GM19023 (cell line): ENCODE results near the gene VPS13D.
"Not testable (repeated sequence)": the region's sequence is repeated elsewhere in the genome, so short reads cannot be mapped to it uniquely, and the experiment has no call there.

Source experiments
- ATAC-seq: cut with Tn5 transposase; IDR thresholded peaks from one replicate; pipeline ENCODE4 v1.9.1; 2021; ENCODE audit warnings: mild to moderate bottlenecking, moderate library complexity; ENCODE audit not compliant: unreplicated experiment

Gene VPS13D

DNA sequence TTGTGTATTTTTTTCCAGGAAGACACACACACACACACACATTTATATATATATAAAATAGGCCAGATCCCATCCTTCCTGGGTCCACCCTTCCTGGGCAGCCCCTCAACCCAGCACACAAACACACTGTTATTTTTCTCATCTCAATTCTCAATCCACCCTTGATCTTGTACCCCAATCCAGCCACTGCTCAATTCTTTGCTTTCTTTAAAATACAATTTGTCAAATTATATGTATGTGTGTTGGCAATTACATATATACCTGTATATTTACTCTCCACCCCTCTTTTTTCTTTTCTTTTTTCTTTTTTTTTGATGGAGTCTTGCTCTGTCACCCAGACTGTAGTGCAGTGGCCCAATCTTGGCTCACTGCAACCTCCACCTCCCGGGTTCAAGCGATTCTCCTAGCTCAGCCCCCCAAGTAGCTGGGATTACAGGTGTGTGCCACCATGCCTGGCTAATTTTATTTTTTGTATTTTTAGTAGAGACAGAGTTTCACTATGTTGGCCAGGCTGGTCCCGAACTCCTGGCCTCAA, 299.9 kb downstream of the VPS13D start:
- no peak for ATAC-seq

DNA sequence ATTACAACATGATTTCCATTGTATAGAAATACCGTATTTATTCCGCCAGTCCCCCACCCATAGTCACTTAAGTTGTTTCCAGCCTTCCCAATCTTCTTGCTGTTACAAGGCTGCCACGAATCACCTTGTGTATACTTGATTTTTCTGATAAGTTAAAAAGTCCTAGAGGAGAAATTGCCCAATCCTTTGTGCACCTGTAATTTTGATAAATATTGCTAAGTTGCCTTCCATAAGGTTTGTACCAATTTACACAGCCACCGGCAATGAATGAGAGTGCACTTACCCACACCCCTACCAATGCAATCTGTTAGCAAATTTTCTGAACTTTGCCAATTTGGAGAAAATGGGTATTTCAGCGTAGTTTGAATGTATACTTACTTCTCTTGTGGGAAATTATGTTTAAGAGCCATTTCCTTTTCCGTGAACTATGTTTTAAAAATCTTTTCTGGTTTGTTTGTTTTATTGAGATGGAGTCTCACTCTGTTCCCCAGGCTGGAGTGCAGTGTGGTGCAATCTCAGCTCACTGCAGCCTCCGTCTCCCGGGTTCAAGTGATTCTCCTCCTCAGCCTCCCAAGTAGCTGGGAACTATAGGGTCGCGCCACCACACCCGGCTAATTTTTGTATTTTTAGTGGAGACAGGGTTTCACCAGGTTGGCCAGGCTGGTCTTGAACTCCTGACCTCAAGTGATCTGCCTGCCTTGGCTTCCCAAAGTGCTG, 300.8 kb downstream of the VPS13D start:
- no peak for ATAC-seq

DNA sequence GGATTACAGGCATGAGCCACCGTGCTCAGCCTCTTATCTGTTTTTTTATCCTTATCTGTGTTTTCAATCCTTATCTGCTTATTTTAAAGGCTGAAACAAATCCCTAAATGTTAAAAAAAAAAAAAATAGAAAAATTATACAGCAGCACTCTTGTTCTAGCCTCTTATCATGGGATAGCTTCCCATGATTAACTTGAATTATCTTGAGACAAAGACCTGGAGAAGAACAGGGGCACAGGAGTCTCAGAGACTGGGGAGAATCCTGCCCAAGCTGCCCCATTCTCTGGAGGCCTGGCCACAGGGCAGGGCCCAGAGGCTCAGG, 301.3 kb downstream of the VPS13D start:
- ATAC-seq = no peak

DNA sequence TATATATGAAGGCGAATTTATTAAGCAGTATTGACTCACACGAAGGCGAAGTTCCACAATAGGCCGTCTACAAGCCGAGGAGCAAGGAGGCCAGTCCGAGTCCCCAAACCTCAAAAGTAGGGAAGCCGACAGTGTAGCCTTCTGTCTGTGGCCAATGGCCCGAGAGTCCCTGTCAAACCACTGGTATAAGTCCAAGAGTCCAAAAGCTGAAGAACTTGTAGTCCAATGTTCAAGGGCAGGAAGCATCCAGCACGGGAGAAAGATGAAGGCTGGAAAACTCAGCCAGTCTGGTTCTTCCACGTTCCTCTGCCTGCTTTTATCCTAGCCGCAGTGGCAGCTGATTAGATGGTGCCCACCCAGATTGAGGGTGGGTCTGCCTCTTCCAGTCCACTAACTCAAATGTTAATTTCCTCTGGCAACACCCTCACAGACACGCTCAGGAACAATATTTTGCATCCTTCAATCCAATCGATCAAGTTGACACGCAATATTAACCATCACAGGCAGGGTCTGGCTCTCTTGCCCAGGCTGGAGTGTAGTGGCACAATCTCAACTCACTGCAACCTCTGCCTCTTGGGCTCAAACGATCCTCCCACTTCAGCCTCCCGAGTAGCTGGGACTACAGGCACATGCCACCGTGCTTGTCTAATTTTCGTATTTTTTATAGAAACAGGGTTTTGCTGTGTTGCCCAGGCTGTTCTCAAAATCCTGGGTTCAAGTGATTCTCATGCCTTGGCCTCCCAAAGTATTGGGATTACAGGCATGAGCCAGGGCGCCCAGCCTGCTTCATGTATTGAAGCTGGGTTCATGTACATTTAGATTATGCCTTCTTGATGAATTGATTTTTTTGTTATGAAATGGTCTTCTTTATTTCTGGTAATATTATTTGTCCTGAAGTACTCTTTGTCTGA, 302.8 kb downstream of the VPS13D start:
- no peak for ATAC-seq

DNA sequence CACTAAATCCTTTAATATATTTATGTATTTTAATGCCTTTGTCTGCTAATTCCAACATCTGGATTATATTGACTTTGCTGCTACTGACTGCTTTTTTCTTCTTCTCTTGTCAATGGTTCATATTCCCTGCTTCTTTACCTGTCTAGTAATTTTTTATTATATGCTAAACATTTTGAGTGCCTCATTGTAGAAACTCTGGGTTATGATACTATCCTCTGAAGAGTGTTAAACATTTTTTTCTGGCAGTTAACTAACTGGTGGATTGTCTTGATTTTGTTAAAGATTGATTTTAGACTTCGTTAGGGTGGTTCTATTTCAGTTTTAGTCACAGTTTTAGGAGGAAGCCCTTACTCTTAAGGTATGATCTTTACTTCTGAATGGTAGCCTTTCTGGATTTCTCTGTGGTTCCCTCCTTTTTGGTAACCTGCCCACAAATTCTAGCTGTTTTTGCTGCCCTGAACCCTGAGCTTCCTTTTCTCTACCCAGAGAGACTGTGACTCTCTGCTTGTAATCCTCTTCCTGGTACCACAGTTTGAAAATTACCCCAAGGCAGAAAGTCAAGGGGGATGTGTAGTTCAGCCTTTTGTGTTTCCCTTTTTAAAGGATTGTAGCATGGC, 306.3 kb downstream of the VPS13D start:
- no peak for ATAC-seq

DNA sequence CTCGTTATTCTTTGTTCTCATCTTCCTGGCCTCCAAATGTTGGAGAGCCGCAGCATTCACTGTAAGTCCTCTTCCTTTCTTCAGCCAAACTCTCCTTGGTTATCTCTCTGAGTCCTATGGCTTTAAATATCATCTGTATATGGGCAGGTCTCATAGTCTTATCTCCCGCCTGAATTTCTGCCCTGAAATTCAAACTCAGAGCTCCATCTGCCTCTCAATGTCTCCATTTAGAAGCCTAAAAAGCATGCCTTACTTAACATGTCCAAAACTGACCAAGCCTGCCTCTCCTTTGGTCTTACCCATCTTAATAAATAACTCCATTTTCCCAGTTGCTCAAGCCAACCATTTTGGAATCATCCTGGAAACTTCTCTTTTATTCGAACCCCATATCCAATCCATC, 307.5 kb downstream of the VPS13D start:
- ATAC-seq = no peak

DNA sequence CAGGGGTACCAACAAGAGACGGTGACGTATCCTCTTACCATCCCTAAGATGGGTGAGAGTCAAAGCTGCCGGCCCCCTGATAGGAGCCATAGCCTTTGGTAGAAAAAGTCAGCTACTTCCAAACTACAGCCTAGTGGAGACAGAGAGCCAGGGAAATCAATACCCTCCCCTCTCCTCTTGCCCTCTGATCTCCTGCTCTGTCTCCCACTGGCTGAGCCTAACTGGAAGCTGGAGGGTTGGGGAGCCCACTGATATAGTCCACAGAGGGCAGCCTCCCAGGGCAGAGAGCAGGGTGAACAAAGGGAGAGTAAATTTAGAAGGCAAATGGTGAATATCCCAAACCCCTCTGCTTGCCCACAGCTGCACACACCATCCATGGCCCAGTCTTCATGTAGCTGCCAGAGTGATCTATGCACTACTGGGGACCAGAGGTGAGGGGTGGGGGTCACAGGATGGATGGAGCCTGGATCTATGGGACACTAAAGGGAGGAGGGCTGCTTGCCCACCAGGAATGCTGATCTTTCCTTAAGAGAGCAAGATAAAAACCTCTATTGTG, 308.2 kb downstream of the VPS13D start:
- ATAC-seq = no peak

DNA sequence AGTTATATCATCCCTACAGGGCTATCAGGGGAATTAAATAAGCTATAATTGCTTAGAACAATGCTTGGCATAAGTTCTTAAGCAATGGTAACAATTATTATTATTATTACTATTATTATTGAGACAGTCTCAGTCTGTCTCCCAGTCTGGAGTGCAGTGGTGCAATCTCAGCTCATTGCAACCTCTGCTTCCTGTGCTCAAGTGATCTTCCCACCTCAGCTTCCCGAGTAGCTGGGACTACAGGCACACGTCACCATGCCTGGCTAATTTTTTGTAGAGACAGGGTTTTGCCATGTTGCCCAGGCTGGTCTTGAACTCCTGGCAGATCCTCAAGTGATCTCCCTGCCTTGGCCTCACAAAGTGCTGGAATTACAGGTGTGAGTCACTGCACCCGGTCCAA, 308.7 kb downstream of the VPS13D start:
- ATAC-seq = not testable (repeated sequence)

DNA sequence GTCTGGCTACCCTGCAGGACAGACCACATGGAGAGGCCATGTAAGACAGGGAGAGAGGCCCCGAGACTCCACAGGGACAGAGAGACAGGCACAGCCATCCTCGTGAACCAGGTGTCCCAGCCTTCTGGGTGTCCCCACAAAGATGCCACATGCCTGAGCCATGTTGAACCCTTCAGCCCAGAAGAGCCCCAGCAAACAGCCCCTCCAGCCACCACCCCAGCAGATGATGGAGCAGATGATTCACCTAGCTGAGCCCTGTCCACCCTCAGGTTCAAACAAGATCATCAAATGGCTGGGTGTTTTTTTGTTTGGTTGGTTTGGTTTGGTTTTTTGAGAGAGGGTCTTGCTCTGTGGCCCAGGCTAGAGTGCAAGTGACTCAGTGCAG, 309.5 kb downstream of the VPS13D start:
- ATAC-seq = no peak

DNA sequence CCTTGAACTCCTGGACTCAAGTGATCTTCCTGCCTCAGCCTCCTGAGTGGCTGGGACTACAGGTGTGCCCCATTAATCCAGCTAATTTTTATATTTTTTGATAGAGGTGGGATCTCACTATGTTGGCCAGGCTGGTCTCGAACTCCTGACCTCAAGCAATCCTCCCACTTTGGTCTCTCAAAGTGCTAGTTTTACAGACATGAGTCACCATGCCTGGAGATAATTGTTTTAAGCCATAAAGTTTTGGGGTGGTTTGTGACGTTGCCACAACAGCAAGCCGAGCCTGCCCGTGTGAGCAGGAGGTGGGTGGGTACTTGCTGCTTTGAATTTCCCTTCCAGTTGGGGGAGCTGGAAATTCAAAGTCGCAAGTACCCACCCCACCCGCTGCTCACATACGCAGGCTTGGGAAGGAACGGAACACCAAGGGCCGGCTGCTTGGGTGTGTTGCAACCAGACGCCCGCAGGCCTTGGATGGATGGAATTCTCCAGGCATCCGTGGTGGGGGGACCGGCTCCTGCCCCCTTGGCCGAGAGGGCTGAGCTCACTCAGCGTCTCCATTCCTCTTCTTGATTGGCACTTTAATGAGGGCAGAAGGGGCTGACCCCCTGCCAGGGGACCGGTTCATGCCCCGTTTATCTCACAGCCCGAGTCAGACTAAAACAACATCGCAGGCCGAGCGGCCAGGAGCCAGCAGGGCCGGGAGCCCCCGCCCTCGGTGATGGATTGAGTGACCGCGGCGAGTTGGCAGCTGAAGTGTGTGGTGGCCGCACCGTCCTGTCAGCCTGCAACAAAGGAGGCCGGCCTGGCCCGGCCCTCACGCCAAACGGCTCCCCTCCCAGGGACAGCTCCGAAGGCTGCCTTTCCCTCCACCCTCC, 310.1 kb downstream of the VPS13D start:
- ATAC-seq = no peak

DNA sequence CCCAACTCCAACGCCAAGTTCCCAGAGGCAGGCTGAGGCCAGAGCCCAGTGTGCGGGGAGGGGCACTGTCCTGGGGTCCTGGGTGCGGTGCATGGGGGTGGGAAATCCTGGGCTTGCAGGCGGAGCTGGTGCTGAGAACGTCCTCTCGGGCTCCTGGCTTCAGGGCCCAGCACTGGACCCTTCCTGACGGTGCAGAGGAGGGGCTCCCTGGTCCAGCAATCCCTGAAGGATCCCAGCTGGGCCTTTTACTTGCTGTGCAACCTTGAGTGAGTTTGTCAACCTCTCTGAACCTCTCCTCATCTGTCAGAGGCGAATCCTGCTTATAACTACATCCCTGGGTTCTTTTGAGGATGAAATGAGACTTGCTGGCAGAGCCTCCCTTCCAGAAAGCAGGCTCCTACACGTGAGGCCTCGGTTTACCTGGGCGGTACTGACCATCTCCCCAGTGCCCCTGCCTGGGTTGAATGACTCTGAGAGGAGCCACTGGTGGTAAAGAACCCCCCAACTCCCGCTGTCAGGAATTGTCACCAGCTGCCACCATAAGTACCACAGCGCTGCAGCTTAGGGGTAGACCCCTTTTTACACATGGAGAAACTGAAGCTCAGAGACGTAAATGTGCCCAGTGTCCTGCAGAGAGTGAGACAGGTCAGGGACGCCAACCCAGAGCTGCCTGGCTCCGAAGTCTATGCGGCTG, 310.9 kb downstream of the VPS13D start:
- no peak for ATAC-seq

DNA sequence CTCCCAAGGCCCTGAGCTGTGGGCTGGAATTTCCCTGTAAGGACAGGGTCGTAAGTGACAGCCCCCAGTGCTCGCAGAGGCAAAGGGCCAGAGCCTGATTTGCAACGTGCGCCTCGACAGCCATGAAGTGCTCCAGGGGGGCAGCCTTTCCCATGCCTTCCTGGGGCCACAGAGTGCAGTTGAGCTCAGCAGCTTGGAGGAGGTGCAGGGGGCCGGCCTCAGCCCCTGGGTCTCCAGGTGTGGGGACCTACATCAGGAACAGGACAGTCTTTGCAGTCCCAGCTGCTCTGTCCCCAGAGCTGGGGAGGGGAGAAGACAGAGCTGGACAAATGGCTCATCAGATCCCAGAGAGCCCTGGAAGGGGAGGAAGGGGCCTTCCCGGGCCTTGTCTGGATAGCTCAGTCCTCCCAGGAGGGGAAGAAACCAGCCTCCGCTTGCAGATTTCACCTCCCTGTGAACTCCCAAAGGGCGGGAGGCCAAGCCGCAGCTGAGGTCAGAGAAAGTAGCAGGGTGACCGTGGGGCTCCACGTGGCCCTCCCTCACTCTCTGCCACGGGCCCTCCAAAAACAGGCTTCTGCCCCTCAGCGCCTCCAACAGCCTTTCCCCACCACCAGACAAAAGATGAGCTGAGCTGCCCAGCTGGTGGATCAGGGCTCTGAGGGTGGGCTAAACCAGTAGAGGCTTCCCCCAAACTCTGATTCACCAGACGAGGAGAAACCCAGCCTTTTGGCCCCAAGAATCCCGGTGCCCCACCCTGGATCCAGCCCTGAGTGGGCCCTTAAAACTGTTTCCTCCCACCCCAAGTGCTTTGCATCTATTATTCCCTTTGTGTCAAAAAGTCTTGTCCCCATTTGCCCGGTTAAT, 311.7 kb downstream of the VPS13D start:
- ATAC-seq = no peak

DNA sequence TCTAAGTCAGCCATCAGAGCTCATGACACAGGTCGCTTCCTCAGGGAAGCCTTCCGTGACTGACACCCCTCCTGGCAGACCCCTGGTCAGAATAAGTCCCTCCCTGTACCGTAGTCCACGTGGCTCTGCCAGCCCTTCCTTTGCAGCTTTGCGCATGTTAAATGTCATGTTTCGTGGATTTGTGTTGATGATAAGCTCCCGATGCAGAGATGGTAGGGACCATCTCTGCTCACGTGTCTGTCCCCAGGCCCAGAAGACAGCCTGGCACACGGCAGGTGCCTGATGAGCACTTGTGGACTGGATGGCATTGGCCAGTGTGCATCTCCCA, 312.3 kb downstream of the VPS13D start:
- no peak for ATAC-seq

DNA sequence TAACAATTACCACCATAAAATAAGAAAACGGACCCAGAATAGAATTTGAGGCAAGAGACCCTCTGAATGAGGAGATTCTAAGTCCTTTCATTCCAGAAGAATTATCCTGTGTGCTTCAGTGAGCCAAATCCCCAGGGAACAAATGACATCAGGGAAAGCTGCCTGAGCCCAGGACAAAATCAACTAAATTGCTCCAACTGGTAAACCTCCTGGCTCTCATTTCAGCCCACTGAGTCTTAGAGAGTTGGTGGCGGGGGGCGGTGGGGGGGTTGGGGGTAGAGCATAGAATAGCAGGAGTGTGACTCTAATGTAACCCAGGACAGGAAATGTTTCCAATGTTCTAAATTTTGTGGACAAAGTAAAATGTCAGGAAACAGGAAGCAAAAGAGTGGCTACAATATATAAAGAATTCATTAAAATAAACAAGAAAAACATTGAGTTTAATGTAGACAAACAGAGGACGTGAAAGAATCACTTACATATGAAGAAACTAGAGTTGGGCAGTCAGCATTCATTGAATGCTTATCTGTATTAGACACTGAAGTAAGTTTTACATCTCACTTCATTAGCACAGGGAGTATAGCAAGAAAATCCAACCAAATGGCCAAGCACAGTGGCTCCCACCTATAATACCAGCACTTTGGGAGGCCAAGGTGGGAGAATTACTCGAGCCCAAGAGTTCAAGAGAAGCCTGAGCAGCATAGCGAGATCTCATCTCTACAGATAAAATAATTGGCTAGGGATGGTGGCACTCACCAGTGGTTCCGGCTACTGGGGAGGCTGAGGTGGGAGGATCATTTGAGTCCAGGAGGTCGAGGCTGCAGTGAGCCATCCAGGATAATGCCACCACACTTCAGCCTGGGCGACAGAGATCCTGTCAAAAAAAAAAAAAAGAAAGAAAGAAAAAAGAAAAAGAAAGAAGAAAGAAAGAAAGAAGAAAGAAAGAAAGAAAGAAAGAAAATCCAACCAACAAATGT, 313.1 kb downstream of the VPS13D start:
- no peak for ATAC-seq

DNA sequence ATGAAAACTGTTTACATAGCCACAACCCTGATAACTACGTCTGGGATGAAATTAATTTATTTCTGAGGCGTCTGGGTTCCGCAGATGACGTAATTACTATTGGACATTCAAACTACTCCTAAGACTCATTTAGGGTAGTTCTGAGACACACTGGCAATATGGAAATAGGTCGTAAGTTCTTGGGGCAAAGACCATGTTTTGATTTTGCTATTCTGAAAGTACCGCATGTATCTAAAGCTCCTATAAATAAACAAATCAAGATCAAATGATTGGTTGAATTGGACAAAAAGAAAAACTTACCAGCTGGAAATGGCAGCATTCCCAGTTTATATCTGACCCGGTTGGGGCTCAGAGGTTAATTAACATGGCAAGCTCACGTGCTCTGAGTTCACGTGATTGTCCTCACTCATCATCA, 313.9 kb downstream of the VPS13D start:
- no peak for ATAC-seq

DNA sequence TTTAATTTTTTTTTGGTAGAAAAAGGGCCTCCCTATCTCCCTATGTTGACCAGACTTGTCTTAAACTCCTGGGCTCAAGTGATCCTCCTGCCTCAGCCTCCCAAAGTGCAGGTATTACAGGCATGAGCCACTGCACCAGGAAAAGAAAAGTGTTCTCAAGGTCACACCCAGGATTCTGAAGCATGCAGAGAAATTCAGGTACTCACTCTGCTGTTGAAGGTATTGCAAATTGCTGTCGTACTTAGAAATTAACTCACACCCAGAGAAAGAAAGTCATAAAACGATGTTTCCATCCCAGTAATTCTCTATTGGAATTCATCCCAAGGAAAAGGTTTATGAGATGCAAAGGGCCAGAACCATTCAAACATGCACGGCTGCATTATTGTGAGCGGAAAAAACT, 314.5 kb downstream of the VPS13D start:
- ATAC-seq = no peak

DNA sequence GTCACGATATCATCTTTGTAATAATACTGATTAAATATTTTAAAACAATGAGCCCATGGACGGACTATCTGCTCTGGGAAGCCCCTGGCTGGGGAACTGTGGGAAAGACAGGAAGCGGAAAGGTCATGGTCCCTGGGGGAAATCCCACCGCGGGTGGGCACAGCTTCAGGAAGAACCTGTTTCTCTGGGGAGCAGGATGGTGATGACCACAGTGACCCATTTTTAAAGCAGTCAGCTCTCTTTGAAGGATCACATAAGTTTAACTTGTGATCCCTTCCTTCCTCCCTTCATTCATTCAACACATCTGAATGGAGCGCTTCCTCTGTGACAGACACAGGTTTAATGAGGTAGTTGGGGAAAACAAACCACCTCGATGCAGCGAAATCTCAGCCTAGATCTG, 315.2 kb downstream of the VPS13D start:
- no peak for ATAC-seq
